C4-2B (cell line): ENCODE results near the gene SCAMP1.

Experiments used
- CTCF ChIP-seq: fragments of 450-650 bp; conservative IDR thresholded peaks from 2 replicates; pipeline ENCODE4 v1.5.1; 2017; ENCODE audit warnings: mild to moderate bottlenecking
- ZFX ChIP-seq: fragments of 450-650 bp; IDR thresholded peaks from 2 replicates; pipeline ENCODE4 v1.6.1; 2017

DNA sequence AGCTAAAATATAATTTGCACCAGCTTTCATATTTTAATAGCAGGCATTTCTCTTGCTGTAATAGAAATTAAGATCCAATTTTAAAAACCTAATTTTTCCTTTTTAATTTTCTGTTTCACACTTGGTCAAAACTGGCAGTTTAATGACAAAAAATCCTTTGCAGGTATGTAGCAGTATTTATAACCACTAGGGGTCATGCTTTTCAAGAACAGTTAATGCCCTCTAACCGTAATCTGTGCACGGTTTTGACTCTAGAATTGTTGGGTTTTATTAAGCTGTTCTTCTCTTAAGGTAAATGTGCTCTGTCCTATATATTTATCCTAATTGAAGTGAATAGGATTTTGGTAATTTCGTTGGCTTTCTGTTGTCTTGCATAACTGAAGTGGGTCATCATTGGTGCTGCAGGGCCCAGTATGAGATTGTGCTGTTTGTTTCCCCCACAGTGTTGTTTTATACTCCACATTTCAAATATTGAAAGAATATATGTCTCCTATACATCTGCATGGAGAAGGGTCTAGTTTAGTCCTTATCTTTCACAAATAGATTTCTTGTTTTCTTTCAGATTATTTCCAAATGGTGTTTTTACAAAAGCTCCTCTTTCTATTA is 107.4 kb downstream of the SCAMP1 start:
- TF ChIP-seq CTCF, result peak; percentile 89
- TF ChIP-seq ZFX, result no peak
